ENCODE results near the gene EVC2.

Gene EVC2

DNA sequence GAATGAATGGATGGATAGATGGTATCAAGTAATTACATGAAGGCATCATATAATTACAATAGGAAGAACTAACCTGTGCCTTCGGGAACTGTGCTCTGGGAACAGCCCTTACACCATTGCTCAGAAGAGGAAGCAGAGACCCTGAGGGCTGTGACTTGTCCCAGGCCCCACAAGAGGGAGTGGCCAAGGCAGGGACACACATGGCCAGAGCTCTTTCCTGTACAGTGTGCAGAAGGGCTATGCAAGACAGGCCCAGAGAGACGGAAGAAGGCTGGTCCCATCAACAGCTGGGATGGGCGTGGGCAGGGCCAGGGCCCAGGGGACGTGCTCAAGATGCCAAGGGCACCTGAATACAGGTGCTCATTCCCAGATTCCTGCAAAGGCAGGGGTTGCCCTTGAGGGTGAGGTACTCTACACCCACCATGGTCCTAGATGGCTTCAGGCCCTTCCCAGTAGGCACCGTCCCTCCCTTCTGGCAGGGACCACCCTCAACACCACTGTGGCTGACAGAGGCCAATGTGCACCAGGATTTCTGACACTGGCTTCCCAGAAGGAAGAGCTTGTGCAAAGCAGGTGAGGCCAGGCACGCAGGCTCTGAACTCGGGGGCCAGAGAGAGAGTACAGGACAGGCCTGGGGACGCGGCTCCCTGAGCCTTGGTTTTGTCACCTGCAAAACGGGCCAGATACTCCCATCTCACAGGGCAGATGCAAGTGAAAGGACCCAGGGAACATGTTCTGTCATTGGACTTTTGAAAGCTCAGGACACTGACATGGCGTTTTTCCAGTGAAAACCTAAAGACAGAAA, 1.7 kb downstream of the EVC2 start:
- Histone ChIP-seq H3K4me1 (ENCODE audit: control insufficient read depth in 1 of 2, insufficient read depth in 1 of 2, low read depth in 1 of 2, low read length in 1 of 2) (no peaks in the 10 kb centered on the region), H3K27ac (no peak overlapping the region), H3K4me3 (ENCODE audit: low read depth in 1 of 2, low read length in 1 of 2) (no peak overlapping the region), H3K9me3 (no peaks in the 10 kb centered on the region), H3K27me3 (peaks cover 54% of the 10 kb centered on the region), H3K36me3 (no peaks in the 10 kb centered on the region)
- TF ChIP-seq CTCF (IDR thresholded peaks at IDR 0.05): no peak

- H3K9me3 ChIP-seq: no peaks in the 10 kb centered on the region
- no peaks in the 10 kb centered on the region for H3K4me1 ChIP-seq (ENCODE audit: control insufficient read depth in 1 of 2, insufficient read depth in 1 of 2, low read depth in 1 of 2, low read length in 1 of 2)
- H3K27ac ChIP-seq: no peak overlapping the region
- TF ChIP-seq CTCF (IDR thresholded peaks at IDR 0.05): no peak
- no peak overlapping the region for H3K4me3 ChIP-seq (ENCODE audit: low read depth in 1 of 2, low read length in 1 of 2)
- peaks cover 45% of the 10 kb centered on the region for H3K27me3 ChIP-seq
- H3K36me3 ChIP-seq: no peaks in the 10 kb centered on the region
These were observed 2.6 kb downstream of the EVC2 start for GRCh38 chr4:5705647-5706320.

DNA sequence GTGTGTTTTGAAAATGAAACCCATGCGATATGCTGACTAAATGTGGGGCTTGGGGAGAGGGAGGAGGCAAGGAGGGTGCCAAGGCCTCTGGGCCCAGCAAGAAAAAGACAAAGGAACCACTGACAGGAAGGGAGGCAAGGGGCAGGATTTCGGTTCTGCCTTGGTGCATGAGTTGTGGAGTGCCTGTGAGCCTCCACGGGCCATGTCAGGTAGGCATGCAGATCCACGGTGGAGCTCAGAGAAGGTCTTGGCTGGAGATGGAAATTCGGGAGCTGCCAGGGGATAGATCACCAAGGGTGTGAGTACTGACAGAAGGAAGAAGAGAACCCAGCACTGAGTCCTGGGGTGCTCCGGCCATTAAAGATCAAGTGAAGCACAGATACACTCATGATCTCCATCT, 4.1 kb downstream of the EVC2 start:
- no peak overlapping the region for H3K27ac ChIP-seq
- no peaks in the 10 kb centered on the region for H3K9me3 ChIP-seq
- no peak for TF ChIP-seq CTCF (IDR thresholded peaks at IDR 0.05)
- H3K4me3 ChIP-seq (ENCODE audit: low read depth in 1 of 2, low read length in 1 of 2): no peak overlapping the region
- no peaks in the 10 kb centered on the region for H3K4me1 ChIP-seq (ENCODE audit: control insufficient read depth in 1 of 2, insufficient read depth in 1 of 2, low read depth in 1 of 2, low read length in 1 of 2)
- H3K36me3 ChIP-seq: no peaks in the 10 kb centered on the region
- H3K27me3 ChIP-seq: peaks cover 30% of the 10 kb centered on the region

GRCh38 chr4:5703831-5704230, 4.5 kb downstream of the EVC2 start:
- no peak for TF ChIP-seq CTCF (IDR thresholded peaks at IDR 0.05)

GRCh38 chr4:5701971-5702370, 6.4 kb downstream of the EVC2 start:
- H3K27ac ChIP-seq: no peak overlapping the region
- peaks cover 7% of the 10 kb centered on the region for H3K27me3 ChIP-seq
- no peaks in the 10 kb centered on the region for H3K4me1 ChIP-seq (ENCODE audit: control insufficient read depth in 1 of 2, insufficient read depth in 1 of 2, low read depth in 1 of 2, low read length in 1 of 2)
- H3K4me3 ChIP-seq (ENCODE audit: low read depth in 1 of 2, low read length in 1 of 2): no peak overlapping the region
- no peak for TF ChIP-seq CTCF (IDR thresholded peaks at IDR 0.05)
- H3K9me3 ChIP-seq: no peaks in the 10 kb centered on the region
- H3K36me3 ChIP-seq: no peaks in the 10 kb centered on the region

More at GRCh38 chr4:5703831-5704230, 4.5 kb downstream of the EVC2 start:
- Histone ChIP-seq H3K36me3 (no peaks in the 10 kb centered on the region), H3K4me3 (ENCODE audit: low read depth in 1 of 2, low read length in 1 of 2) (no peak overlapping the region), H3K9me3 (no peaks in the 10 kb centered on the region), H3K4me1 (ENCODE audit: control insufficient read depth in 1 of 2, insufficient read depth in 1 of 2, low read depth in 1 of 2, low read length in 1 of 2) (no peaks in the 10 kb centered on the region), H3K27me3 (peaks cover 26% of the 10 kb centered on the region), H3K27ac (no peak overlapping the region)
